Measurements from ENCODE around the gene CCDC92. TPM values are rescaled to one million over a fixed set of nuclear protein-coding genes. Genes with fewer than 3 reads are reported as not detected.

CCDC92 gene
- total RNA-seq, 1 donor from 2014 or later, result 74.7 TPM

DNA sequence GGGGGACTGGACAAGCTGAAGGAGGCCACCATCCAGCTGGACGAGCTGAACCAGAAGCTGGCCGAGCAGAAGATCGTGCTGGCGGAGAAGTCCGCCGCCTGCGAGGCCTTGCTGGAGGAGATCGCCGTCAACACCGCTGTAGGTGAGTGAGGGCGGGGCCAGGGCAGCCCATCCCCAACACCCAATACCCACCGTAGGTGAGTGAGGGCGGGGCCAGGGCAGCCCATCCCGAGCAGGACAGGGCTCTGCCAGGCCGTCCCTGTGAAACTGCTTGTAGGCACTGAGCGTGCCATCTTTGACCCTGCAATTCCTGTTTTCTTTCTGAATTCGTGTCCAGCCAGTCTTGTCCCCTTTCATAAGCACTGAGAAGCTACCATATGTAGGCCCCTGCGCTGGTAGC lies 74.0 kb downstream of the CCDC92 start:
- H3K9me3 Mint-ChIP-seq (ENCODE audit: low read depth), result no peaks in the 10 kb centered on the region
- TF ChIP-seq, protein P1, sequence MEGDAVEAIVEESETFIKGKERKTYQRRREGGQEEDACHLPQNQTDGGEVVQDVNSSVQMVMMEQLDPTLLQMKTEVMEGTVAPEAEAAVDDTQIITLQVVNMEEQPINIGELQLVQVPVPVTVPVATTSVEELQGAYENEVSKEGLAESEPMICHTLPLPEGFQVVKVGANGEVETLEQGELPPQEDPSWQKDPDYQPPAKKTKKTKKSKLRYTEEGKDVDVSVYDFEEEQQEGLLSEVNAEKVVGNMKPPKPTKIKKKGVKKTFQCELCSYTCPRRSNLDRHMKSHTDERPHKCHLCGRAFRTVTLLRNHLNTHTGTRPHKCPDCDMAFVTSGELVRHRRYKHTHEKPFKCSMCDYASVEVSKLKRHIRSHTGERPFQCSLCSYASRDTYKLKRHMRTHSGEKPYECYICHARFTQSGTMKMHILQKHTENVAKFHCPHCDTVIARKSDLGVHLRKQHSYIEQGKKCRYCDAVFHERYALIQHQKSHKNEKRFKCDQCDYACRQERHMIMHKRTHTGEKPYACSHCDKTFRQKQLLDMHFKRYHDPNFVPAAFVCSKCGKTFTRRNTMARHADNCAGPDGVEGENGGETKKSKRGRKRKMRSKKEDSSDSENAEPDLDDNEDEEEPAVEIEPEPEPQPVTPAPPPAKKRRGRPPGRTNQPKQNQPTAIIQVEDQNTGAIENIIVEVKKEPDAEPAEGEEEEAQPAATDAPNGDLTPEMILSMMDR (IDR thresholded peaks at IDR 0.05), result no peak
- no peak for DNase-seq (ENCODE audit: low spot score)
- H3K4me1 Mint-ChIP-seq (ENCODE audit: low read depth), result peaks cover 16% of the 10 kb centered on the region
- no peaks in the 10 kb centered on the region for H3K36me3 Mint-ChIP-seq (ENCODE audit: low read depth)
- H3K27ac Mint-ChIP-seq (ENCODE audit: unreplicated experiment), result no peak overlapping the region
- H3K4me3 Mint-ChIP-seq (ENCODE audit: unreplicated experiment), result no peak overlapping the region
- no peaks in the 10 kb centered on the region for H3K27me3 Mint-ChIP-seq (ENCODE audit: low read depth)

DNA sequence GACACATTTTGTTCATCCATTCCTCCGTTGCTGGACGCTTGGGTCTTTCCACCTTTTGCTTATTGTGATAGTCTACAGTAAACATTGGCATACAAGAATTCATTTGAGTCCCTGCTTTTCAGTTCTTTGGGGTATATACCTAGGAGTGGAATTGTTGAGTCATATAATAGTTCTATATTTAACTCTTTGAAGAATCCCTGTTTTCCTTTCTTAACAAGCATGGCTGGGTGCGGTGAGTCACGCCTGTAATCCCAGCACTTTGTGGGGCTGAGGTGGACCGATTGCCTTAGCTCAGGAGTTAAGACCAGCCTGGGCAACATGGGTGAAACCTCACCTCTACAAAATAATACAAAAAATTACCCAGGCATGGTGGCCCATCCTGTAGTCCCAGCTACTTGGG lies 75.4 kb downstream of the CCDC92 start:
- H3K27me3 Mint-ChIP-seq (ENCODE audit: low read depth), result no peaks in the 10 kb centered on the region
- peaks cover 16% of the 10 kb centered on the region for H3K4me1 Mint-ChIP-seq (ENCODE audit: low read depth)
- peak overlapping the region; percentile 51 for H3K27ac Mint-ChIP-seq (ENCODE audit: unreplicated experiment)
- no peak overlapping the region for H3K4me3 Mint-ChIP-seq (ENCODE audit: unreplicated experiment)
- H3K9me3 Mint-ChIP-seq (ENCODE audit: low read depth), result no peaks in the 10 kb centered on the region
- TF ChIP-seq, protein P1 (IDR thresholded peaks at IDR 0.05), result no peak
- no peak for DNase-seq (ENCODE audit: low spot score)
- H3K36me3 Mint-ChIP-seq (ENCODE audit: low read depth), result no peaks in the 10 kb centered on the region

DNA sequence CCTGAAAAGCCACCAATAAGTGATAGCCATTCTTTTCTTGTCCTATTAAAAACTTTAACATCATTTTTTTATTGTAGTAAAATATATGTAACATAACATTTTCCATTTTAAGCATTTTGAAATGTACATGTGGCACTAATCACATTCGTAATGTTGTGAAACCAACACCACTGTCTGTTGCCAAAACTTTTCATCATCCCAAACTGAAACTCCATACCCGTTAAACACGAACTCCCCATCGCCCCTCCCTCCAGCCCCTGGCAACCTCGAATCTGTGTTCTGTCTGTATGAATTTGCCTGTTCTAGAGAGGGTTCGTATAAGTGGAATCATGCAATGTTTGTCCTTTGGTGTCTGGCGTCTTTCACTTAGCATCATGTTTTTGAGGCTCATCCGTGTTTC lies 75.9 kb downstream of the CCDC92 start:
- peak overlapping the region; percentile 51 for H3K27ac Mint-ChIP-seq (ENCODE audit: unreplicated experiment)
- peaks cover 17% of the 10 kb centered on the region for H3K4me1 Mint-ChIP-seq (ENCODE audit: low read depth)
- H3K36me3 Mint-ChIP-seq (ENCODE audit: low read depth), result no peaks in the 10 kb centered on the region
- H3K4me3 Mint-ChIP-seq (ENCODE audit: unreplicated experiment), result no peak overlapping the region
- TF ChIP-seq, protein P1 (IDR thresholded peaks at IDR 0.05), result no peak
- no peaks in the 10 kb centered on the region for H3K9me3 Mint-ChIP-seq (ENCODE audit: low read depth)
- no peak for DNase-seq (ENCODE audit: low spot score)
- H3K27me3 Mint-ChIP-seq (ENCODE audit: low read depth), result peaks cover 1% of the 10 kb centered on the region

DNA sequence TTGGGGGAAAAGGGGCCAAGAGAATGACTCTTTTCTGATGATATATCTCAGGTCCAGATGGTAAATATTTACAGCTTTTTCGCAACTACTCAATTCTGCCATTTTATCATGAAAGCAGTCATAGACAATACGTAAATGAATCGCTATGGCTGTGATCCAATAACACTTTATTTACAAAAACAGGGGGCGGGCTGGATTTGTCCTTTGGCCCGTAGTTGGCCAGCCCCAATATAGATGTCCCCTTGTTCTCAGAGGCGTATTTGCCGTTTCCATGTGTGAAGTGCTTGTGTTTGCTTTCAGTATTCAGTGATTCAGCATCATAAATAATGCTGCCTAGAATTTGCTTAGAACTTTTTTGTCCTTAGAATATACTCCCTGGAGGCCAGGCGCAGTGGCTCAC lies 77.2 kb downstream of the CCDC92 start:
- no peak overlapping the region for H3K4me3 Mint-ChIP-seq (ENCODE audit: unreplicated experiment)
- H3K36me3 Mint-ChIP-seq (ENCODE audit: low read depth), result no peaks in the 10 kb centered on the region
- H3K27me3 Mint-ChIP-seq (ENCODE audit: low read depth), result peaks cover 1% of the 10 kb centered on the region
- H3K27ac Mint-ChIP-seq (ENCODE audit: unreplicated experiment), result no peak overlapping the region
- no peaks in the 10 kb centered on the region for H3K9me3 Mint-ChIP-seq (ENCODE audit: low read depth)
- DNase-seq (ENCODE audit: low spot score), result no peak
- TF ChIP-seq, protein P1 (IDR thresholded peaks at IDR 0.05), result no peak
- H3K4me1 Mint-ChIP-seq (ENCODE audit: low read depth), result peaks cover 15% of the 10 kb centered on the region

DNA sequence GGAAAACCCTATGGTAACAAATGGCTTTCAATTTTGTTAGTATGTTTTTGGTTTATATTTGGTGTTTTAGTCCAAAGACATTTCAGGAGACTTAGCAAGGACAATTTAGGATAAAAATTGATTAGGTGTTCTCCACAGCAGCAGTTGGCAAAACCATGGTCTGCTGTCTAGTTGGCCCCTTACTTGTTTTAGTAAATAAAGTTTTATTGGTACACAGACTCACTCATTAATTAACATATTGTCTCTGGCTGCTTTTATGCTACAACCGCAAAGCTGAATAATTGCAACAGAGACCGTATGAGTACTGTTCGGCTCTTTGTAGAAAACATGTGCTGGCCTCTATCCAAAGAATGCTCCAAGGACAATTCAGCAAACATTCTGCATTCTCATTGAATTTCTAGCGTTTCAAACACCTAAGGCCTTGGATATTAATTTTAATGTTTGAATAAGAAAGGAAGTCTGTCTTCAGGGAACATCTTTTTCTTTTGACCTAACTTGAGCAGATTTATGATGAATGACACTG lies 77.7 kb downstream of the CCDC92 start:
- no peaks in the 10 kb centered on the region for H3K36me3 Mint-ChIP-seq (ENCODE audit: low read depth)
- TF ChIP-seq, protein P1 (IDR thresholded peaks at IDR 0.05), result no peak
- no peak overlapping the region for H3K4me3 Mint-ChIP-seq (ENCODE audit: unreplicated experiment)
- no peak overlapping the region for H3K27ac Mint-ChIP-seq (ENCODE audit: unreplicated experiment)
- no peak for DNase-seq (ENCODE audit: low spot score)
- peaks cover 1% of the 10 kb centered on the region for H3K27me3 Mint-ChIP-seq (ENCODE audit: low read depth)
- no peaks in the 10 kb centered on the region for H3K9me3 Mint-ChIP-seq (ENCODE audit: low read depth)
- peaks cover 15% of the 10 kb centered on the region for H3K4me1 Mint-ChIP-seq (ENCODE audit: low read depth)
